Left lobe of liver (tissue), 2 donors: Measurements from ENCODE around the gene C2orf42. TPM values are rescaled to one million over a fixed set of nuclear protein-coding genes. Genes with fewer than 3 reads are reported as not detected.
"Not testable (repeated sequence)": the region's sequence is repeated elsewhere in the genome, so short reads cannot be mapped to it uniquely, and the experiment has no call there.

ENCODE experiments used
- ATAC-seq: fragments of 200-7000 bp; cut with Tn5 transposase; one replicate; pipeline ENCODE4 v1.9.1; 2020; ENCODE audit warnings: mild to moderate bottlenecking, moderate library complexity
- DNase-seq: peaks from one replicate; pipeline ENCODE4 v3.0.0-alpha.2; 2020; ENCODE audit warnings: low spot score
- total RNA-seq: library from RNA; stranded (reverse); gene quantifications from one replicate; pipeline ENCODE4 v1.2.1, GENCODE V29; 2021
- donor health status: DM: no; HTN: no; CAD: no; lungs with moderate emphysema.
- donor health status: DM: no; HTN: yes; CAD: no.

The C2orf42 gene
- total RNA-seq, 1 donor from 2014 or later: 19.1 TPM

DNA sequence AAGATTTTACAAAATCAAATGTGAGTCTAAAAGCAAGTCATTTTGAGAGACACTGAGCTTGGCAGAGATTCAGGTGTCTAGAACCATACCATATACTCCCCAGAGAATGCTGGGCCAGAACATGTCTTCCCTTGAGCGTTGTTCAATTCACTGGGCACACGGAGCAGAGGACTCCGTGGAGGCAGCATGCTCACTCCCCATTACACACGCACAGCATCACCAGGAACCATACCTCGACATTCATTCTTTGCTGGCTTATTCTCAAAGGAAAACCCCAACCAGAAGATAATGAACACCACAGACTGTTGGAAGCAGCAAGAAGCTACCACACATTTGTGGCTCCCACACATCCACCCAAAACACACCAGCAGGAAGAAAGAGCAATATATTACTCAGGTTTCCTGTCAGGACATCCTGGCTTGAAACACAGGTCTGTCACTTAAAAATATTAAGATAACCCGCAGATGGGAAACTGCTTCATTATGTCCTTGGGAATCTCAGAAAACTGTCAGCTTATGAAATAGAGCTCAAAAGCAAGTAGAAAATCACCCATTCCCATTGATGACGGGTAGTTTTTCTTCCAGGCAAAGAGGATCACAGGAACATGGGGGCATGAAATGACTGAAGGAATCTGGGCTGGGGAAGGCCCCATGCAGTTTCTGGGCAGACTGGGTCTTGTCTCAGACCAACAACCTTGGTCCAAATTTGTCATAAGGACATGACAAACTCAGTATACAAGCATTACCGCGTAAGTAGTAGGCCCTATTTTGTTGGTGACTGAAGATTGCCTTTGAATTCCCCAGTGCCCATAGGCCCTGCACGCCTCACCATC is 57.1 kb downstream of the C2orf42 start:
- no peak for DNase-seq
- ATAC-seq: no peak

DNA sequence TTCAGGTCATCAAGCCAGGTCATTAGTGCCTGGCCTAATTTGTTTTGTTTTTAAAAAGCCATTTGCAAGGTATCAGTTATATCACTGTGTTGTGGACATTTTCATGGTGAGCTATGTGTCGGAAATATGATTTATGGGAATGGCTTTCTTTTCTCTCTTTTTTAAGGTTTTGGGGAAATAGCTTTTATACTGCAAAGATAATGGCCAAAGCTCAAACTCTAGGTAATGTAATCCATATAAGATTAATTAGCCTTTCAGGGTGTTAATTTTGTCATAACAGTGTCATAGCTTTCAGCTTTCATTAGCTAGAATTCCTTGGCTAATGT is 57.7 kb downstream of the C2orf42 start:
- ATAC-seq: no peak
- DNase-seq: no peak

DNA sequence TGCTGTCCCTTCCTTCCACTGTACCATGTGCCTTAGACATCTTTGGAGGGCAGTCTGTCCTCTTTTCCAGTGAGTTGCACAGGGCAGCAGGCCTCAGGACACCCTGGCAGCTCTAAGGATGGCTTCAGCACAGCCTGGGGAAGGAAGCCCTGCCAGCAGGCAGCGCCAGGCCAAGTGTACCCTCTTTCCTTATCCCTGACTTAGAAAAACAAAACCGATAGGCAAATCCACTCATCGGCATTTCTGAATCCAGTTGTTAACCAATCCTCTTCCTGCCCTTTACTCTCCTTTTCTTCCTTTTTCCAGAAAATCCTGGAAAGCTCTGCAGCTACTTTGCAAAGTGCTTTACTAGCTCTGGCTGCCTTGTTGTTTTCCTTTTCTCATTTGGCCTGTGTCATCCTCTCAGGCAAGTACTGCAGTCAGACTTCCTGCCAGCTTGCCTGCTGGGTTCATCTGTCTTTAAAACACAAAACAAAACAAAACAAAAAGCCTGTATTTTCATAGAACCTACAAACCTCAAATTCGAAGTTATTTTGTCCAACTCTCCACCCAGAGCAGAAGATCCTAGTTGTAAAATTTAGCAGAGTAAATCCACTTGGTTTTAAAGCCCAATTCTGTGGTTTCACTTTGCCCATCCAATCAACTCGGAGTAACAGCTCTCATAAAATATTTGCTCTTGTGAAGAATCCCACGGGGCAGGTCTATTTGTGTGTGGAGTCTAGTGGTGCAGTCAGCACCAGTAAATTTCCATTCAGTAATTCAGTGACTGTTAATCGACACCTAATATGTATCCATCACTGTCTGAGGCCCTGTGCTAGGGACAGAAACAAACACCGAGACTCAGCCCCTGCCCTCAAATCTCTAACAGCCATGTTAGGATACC is 58.3 kb downstream of the C2orf42 start:
- DNase-seq (peak; percentile 68), ATAC-seq (peak; percentile 84)

DNA sequence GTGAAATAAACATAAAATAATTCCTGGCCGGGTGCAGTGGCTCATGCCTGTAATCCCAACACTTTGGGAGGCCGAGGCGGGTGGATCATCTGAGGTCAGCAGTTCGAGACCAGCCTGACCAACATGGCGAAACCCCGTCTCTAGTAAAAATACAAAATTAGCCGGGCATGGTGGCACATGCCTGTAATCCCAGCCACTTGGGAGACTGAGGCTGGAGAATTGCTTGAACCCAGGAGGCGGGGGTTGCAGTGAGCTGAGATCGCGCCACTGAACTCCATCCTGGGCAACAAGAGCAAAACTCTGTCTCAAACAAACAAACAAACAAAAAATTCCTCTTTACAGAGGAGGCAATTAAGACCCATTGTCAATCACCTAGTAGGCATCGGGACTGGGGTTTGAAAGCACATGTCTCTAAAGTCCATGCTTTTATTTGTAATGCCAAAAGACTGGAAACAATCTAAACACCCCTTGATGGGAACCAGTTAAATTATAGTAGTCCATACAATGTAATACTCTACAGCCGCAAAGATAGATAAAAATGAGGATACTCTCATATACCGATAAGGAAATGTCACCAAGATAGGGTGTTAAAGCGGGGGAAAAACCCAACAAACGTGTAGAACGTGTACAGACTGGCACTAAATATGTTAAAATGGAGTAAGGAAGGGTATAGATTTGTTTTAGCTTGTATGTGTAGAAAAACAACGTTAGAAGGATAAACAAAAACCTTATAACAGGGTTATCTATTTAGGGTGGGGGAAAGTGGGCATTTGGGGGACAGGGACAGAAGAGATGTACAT is 59.3 kb downstream of the C2orf42 start:
- ATAC-seq: not testable (repeated sequence)

DNA sequence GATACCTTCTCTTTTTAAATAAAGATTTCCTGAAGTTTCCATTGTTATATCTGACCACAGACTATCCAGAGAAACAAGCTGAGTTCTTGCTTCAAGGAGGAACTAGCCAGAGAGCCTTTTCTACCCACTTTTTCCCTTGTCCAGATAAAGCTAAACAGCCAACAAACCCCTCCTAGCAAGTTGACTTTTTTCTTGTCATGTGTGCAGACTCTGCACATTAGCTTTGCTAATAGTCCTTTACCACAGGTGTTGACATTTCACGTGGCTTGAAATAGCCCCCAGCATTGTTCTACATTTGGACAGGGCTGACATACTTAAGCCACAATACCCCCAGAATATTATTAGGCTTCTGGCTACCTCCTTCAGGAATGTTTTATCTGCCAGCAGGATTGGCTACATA is 62.8 kb downstream of the C2orf42 start:
- ATAC-seq: no peak
- no peak for DNase-seq

More for the DNA sequence above, 59.3 kb downstream of the C2orf42 start:
- not testable (repeated sequence) for DNase-seq

- ATAC-seq: no peak
Measured at GRCh38 chr2:70126413-70126812, 64.4 kb downstream of the C2orf42 start.

DNA sequence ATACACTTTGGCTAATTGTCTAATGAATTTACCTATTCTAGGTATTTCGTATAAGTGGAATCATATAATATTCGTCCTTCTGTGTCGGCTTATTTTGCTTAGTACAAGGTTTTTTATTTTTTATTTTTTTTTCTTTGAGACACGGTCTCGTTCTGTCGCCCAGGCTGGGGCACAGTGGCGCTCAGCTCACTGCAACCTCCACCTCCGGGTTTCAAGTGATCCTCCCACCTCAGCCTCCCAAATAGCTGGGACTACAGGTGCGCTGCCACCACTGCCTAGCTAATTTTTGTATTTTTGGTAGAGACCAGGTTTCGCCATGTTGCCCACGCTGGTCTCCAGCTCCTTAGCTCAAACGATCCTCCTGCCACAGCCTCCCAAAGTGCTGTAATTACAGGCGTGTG is 65.3 kb downstream of the C2orf42 start:
- ATAC-seq: no peak

More at GRCh38 chr2:70126413-70126812, 64.4 kb downstream of the C2orf42 start:
- no peak for DNase-seq

DNA sequence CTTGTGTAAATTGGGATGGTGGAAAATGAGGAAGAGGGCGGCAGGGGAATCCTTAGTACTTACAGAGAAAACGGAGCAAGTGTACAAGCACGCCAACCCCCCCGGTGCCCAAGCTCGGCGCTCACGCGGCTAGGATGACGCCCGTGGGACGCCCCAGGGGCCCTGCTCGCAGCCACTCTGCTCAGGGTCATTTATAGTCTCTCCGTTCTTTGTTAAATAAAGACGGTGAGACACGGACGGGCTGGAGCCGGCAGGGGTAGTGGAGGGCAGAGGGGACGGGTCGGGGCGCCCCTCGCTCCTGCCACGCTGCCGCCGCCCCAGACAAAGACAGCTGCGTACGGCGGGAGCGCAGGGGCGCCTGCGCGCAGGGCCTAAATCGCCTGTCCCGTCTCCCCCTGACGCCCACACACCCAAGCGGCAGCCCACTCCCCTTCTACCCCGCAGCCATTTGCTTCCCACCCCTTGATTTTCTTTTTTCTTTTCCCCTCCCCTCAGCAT is 65.8 kb downstream of the C2orf42 start:
- peak; percentile 67 for ATAC-seq
- peak; percentile 69 for DNase-seq

More for the DNA sequence above, 65.3 kb downstream of the C2orf42 start:
- no peak for DNase-seq

GRCh38 chr2:70123829-70124116 is 67.0 kb downstream of the C2orf42 start:
- ATAC-seq: no peak
- no peak for DNase-seq

GRCh38 chr2:70123051-70123828 is 67.6 kb downstream of the C2orf42 start:
- ATAC-seq: no peak
- DNase-seq: no peak

- ATAC-seq (no peak), DNase-seq (no peak)
Measured at GRCh38 chr2:70122470-70122869, 68.3 kb downstream of the C2orf42 start.

DNA sequence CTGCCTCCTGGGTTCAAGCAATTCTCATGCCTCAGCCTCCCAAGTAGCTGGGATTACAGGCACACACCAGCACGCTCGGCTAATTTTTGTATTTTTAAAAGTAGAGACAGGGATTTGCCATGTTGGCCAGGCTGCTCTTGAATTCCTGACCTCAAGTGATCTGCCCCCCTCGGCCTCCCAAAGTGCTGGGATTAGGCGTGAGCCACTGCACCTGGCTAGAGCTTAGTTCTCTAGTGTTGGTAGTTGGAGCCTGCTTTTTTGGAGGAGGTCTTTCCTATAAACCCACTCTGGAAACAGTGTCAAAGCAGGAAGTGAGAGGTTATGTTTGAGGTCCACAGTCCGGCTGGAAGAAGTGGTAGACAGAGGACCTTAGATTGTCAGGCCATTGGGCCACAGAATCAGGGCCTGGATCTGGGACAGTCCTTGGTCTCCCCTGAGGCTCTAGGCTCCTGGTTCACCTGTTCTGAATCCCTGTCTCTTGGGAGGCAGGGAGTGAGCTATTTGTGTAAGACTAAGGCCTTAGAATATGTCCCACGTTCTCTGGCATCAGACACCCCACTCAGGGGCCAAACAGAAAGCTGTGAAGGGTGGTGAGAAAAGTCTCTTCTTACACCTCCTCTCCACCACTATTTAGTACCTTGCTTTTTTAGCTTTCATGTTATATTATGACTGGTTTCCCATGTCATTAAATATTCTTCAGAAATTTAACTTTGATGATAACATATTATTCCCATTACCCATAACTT is 69.0 kb downstream of the C2orf42 start:
- no peak for DNase-seq

DNA sequence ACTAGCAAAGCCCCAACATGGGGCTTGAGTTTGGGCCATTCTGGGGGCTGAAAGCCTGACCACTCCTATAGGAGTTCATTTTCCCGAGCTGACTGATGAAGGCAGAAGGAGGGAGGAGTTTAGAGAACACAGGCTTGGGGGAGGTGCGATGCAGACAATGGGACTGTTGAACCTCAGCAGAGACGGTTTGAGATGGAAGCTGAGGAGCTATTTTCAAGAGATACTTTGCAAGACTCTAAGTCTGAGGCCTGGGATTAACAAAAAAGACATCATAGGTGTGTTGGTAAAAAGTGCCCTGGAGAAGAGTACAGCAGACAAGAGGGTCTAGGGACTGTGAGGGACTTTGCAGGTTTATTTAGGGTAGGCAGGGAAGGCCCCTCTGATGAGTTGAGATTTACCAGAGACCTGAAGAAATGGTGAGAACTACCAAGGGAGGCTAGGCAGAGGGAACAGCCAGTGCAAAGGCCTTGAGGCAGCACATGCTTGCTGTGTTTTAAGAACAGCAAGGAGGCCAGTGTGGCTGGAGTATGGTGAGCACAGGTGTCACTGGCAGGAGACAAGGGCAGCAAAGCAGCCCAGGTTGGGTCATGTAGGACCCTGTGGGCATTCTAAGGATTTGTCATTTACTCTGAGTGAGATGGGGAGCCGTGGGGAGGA is 71.9 kb downstream of the C2orf42 start:
- DNase-seq (no peak), ATAC-seq (peak; percentile 18)

More for the DNA sequence above, 69.0 kb downstream of the C2orf42 start:
- no peak for ATAC-seq

GRCh38 chr2:70116936-70117552 is 73.8 kb downstream of the C2orf42 start:
- ATAC-seq: no peak
- no peak for DNase-seq

GRCh38 chr2:70115646-70116442 is 75.0 kb downstream of the C2orf42 start:
- no peak for DNase-seq
- peak; percentile 53 for ATAC-seq

DNA sequence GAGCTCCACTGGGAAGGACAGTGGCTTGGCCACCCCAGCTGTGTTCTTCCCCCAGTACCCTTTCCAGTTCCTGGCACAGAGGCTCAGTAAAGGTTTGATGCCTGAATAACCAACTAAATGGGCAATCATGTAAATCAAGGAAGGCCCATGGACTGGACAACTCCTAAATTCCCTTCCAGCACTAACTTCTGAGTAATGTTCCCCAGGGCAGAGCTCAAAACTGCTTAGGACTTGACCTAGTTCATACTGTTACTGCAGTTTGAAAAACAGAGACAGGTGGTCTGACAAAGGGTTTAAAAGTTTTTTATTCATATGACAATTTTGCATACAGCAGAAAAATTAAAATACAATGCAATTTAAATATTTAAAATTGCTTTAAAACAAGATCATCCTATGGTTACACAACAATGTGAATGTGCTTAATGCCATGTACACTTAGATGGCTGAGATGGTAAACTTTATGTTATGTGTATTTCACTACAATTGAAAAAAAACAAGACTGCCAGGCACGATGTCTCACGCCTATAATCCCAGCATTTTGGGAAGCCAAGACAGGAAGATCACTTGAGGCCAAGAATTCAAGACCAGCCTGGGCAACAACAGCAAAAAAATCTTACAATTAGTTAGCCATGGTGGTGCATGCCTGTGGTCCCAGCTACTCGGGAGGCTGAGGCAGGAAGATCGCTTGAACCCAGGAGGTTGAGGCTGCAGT is 77.3 kb downstream of the C2orf42 start:
- ATAC-seq (no peak), DNase-seq (no peak)
